ENCODE measurements around the gene CAMK2G.

Gene CAMK2G

DNA sequence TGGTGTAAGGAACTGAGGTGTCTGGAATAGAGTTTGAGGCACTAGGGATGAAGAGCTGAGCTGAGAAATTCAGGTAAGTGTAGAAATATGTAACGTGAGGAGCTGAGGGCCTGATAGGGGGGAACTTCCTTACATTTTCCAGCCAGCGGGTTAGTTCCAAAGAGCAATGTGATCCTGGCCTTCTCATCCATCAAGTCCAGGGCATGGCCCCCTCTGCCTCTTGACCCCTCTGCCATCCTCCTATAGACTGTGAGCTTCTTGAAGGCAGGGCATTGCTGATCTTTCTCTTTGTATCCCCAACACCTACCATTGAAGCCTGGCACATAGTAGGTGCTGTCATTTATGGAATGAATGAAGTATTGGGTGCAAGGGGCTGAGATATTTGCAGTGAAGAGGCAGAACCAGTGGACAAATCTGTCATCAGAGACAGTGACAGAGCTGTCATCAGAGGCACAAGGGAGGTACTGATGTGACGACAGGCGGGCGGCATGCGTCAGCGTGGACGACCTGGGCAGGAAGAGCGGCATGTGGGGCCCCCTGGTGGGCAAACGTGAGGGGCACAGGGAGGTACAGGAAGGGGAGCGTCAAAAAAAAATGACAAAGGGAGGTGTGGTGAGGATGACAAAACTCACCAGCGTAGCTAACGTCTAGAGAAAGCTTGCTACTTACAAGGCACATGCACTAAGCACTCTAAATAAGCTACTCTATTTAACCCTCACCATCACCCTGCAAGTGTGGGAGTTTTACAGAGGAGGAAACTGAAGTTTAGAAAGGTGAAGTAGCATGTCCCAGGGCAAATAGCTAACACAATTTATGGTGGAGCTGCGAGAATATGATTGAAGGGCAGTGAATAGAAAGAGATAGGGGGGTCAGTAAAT is 5.2 kb upstream of the CAMK2G start:
- peak; percentile 92 for DNase-seq (ENCODE audit: low read depth)

DNA sequence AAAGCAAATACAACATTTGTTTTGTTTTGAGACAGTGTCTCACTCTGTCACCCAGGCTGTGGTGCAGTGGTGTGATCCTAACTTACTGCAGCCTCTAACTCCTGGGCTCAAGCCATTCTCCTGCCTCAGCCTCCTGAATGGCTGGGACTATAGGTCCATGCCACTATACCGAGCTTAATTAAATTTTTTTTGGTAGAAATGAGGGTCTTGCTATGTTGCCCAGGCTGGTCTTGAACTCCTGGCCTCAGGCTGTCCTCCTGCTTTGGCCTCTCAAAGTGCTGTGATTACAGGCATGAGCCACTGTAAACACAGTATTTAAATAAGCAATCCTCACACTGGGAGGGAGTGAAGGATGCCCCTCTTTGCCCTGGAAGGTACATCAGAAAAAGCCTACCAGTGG is 4.0 kb upstream of the CAMK2G start:
- DNase-seq (ENCODE audit: low read depth) = no peak

- no peak for DNase-seq (ENCODE audit: low read depth)
These were observed 3.3 kb upstream of the CAMK2G start for GRCh38 chr10:73877533-73878160.

DNA sequence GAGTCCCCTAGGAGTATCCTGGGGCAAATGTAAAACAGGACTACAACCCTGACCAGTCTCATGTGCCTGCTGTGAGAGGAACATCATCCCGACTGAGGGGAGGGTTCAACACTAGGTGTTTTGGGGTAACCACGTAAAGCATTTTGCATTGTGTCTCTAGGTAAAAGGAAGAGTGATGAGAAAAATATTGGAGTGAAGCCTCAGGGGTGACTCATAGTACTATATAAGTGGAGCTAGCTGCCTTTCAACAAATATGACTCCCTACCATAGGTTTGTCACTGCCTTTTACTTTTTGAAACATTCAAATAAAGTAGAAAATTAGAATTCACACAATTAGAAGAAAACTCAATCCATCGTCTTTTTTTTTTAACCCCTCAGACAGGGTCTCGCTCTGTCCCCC is 2.6 kb upstream of the CAMK2G start:
- DNase-seq (ENCODE audit: low read depth) = no peak

DNA sequence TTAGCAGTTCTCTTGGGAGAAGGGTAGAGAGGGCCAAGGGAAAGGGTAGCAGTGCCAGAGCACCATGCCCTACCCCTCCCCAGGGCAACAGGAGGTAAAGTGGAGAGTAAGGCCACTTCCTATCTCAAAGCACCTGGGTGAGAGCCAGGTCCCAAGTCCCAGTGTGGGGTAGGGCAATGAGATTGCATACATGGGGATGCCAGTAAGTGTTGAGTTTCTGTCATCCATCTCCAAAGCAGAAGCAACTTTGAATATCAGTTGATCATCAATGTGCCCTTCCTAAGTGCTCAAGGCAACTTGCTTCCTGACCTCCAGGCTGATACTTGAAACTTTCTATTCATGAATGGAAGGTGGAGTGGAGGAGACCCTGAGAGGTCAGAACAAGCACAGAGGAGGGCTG is 2.2 kb upstream of the CAMK2G start:
- DNase-seq (ENCODE audit: low read depth) = no peak

DNA sequence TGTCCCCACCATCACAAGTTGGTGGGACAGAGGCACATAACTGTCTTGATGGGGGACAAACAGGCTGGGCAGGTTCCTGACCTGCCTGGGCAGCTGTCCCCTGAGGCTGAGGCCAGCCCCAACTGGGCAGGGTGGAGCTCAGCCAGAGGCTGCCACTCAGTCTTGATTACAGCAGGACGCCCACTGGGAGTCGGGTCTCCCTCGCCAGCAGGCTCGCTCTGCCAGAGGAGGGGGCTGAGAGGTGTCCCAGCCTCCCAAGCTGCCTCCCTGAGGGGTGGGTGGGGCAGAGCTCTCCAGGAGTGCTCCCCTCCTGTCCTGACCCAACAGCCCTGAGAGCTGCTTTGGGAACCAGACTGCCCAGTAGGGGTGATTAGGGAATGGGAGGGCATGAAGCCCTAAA is 1.8 kb upstream of the CAMK2G start:
- no peak for DNase-seq (ENCODE audit: low read depth)

DNA sequence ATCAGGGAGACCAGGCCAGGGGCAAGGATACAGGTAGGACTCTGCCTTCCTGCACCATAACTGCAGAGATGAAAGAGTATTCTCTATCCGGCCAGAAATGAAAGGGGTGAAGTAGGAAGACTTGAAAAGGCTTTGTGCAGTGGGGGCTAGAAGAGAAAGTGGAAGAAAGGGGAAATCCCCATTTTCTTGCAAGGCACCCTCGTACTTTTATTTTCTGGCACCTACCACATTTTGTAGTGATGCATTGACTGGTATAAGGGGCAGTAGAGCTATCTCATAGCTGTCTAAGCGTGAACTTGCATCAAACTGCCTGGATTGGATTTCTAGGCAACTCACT is 752 bp upstream of the CAMK2G start:
- peak; percentile 41 for DNase-seq (ENCODE audit: low read depth)

- DNase-seq (ENCODE audit: low read depth) = no peak
These were observed 528 bp downstream of the CAMK2G start for GRCh38 chr10:73873838-73874215.

GRCh38 chr10:73873142-73873837 is 1.1 kb downstream of the CAMK2G start:
- no peak for DNase-seq (ENCODE audit: low read depth)

- no peak for DNase-seq (ENCODE audit: low read depth)
These were observed 2.1 kb downstream of the CAMK2G start for GRCh38 chr10:73872190-73872710.

DNA sequence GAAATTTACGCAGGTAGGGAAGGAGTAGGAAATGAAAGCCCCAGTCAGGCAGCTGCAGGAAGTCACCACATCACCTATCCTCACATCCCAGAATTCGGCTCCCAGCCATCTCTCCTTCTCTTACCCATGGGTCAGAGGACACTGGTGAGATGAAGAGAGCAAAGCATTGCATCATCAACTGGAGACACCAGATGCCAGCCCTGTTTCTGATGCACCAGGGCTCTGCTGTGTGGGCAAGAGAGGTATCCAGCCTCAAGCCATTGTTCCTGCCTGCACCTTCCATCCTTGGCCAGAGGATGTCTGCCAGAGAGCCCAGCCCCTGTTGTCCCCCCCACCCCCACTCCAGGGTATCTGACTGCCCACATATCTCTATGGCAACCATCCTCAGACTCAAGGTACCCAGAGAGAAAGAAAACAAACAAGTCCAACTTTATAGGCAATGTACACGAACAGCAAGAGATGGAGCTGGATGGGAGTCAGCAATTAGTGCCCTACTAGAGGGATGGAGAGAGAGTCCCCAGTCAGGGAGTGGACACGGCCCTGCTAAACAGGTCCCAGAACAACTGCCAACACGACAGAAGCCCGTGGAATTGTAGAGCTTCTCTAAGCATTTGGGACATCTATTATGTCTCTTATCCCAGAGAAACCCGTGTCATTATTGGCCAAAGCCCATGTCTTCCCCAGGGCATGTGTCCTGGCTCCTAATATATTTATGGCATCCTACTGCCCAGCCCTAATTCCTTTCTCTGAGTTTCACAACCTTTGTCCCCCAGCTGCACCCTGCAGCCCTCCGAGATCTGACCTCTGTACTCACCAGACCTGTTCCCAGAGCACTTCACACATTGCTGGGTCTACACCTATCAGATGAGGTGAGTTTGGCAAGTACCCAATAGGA is 2.8 kb downstream of the CAMK2G start:
- no peak for DNase-seq (ENCODE audit: low read depth)

- DNase-seq (ENCODE audit: low read depth) = no peak
These were observed 5.6 kb downstream of the CAMK2G start for GRCh38 chr10:73868655-73869195.

- DNase-seq (ENCODE audit: low read depth) = no peak
These were observed 6.3 kb downstream of the CAMK2G start for GRCh38 chr10:73867871-73868631.

DNA sequence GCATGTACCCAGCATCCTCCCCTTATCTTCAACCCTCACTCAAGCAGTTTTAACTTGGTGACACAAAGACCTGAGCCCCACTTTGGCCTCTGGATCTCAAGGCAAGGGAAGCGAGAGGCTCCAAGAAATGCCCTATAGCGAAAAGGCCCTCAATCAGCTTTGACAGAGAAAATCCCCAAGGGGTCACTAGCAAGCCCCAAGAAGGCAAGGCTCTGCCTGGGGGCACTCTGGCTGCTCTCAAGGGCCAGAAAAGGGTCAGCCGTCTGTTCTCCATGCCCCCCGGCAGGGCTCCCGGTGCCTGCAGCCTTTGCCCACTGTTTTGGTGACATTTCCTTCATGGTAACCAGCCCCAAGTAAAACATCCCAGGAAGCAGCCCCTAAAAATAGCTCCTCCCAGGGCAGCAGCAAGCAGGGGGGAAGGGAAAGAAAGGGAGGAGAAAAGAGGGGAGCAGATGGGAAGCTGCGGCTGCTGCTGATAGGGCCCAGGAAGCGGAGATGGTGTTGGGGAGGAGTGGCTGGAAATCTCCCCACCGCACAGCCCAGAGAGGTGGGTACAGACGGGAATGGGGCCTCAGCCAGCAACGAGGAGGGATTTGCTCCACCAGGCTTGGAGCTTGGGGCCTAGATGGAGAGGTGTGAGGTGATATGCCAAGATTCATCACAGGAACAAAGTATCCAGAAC is 7.1 kb downstream of the CAMK2G start:
- no peak for DNase-seq (ENCODE audit: low read depth)

DNA sequence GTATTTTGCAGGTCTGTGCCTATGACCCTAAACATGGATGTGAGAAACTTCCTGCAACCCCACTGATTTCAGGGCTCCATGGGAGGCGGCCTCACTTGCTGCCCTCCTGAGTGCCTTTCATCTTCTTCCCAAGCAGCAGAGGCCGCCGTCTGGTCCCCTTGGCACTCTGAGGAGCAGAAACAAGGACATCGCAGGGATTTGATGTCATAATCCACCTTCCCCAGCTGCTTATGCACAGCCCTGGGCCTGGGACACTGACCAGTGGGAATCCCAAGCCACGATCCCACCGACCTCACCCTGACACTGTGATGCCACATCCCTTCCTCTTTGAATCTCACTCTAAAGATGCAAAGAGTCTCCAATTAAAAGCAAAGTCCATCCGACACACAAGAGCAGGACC is 7.7 kb downstream of the CAMK2G start:
- no peak for DNase-seq (ENCODE audit: low read depth)

DNA sequence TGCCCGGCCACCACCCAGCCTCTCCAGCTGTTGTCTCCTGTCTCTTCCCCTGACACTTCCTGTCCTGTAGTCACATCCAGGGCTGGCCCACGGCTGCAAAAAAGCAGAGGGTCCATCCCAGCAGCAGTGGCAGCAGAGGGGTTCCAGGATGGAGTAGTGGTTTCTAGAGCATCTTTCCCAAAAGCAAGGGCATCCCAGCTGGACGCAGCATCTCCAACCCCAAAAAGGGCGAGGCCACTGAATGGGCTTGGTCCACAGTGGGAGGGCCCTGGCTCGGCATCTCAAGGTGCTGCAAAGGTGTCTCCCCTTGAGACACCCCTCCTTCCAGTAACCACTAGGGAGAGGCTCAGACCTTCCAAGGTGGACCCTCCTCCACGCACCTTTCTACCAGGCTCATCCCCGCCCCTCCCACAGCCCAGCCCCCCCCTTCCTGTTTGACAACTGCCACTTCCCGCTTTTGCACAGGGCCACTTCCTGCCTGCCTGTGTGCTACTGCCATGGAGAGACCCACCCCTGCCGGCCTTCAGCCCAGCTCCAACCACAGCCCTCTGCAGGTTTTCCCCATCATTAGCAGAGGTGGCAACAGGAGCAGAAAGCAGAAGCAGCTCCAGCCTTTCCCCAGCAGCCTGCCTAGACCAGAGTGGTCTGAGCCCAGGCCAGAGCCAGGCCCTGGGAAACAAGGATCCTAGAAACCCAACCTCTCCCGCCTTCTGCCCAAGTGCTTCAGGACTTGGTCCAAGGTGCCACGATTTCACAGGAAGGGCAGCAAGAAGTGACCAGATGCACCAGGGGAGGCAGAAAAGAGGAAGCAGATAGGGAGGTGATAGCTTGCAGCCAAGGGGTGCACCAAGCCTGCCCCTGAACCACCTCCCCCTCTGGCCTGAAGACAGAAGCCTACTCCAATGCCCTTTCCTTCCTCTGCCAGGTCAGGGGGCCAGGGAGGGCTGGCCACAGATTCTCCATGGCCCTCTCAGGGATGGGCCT is 8.6 kb downstream of the CAMK2G start:
- DNase-seq (ENCODE audit: low read depth) = no peak

DNA sequence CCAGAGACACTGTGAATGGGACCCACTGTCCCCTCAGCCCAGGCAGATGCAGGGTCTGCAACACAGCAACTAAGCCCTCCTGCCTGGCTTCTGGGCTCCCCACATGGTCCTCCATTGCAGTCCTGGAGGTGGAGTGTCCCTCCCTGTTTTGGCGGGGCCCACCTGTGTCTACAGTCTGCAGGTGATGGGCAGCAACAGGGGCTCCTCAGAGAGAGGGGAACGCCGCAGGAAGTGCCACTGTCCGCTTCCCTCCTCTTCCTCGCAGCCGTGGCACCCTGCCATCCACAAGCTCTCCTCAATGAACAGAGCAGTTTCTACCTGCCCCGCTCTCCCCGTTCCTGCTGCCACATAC is 9.3 kb downstream of the CAMK2G start:
- no peak for DNase-seq (ENCODE audit: low read depth)

DNA sequence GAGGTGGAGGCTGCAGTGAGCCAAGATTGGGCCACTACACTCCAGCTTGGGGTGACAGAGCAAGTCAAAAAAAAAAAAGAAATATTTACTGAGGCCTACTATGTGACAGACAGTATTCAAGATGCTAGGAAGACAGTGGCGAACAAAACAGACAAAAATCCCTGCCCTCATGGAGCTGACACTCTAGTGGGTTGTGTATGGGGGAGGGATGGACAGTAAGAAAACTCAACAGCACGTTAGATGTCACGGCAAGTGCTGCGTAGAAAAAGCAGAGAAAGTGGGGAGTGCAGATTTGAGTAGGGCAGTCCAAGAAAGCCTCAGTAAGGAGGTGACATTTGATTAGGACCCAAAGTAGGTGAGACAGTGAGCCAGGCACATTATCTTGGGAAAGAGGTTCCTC is 10.1 kb downstream of the CAMK2G start:
- no peak for DNase-seq (ENCODE audit: low read depth)
